Measurements from ENCODE around the gene KRT33B.

KRT33B gene

DNA sequence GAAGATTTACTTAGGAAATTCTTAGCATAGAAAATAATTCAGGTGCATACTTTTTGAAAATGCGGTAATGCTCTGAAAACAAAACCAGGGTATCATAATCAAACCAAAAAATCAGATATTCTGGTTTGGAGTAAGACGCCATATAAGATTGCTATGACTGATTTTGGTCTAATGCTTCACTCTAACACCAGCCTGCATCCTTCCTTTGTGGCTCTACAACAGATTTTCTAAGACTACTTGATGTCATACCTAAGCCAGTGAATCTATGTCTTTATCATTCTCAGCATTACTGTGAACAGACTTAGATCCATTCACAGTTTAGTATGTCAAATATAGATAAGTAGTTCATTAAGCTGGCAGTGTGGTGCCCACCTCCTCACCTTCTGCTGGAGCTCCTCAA is 590 bp downstream of the KRT33B start:
- H3K27ac ChIP-seq (ENCODE audit: low read depth, low read length), result no peak overlapping the region
- no peaks in the 10 kb centered on the region for H3K27me3 ChIP-seq (ENCODE audit: insufficient read depth, low read length, poor library complexity)
- H3K9ac ChIP-seq (ENCODE audit: low read length), result no peak overlapping the region
- H3K4me2 ChIP-seq (ENCODE audit: low read length), result no peak overlapping the region
- no peak overlapping the region for H4K8ac ChIP-seq (ENCODE audit: low read depth, low read length)
- H2BK15ac ChIP-seq (replicated peaks; ENCODE audit: low read depth), result no peak overlapping the region
- H3K18ac ChIP-seq (ENCODE audit: low read length), result no peak overlapping the region
- H2AK5ac ChIP-seq (ENCODE audit: low read length), result no peak overlapping the region
- no peak overlapping the region for H3K23ac ChIP-seq (ENCODE audit: low read length)
- whole genome bisulfite sequencing (ENCODE audit: extremely low coverage, insufficient coverage, low lambda C conversion rate), result no CpG with 5 or more reads among the region's 2 CpGs
- H3K79me1 ChIP-seq (ENCODE audit: low read length), result no peaks in the 10 kb centered on the region
- H3K79me2 ChIP-seq (ENCODE audit: control insufficient read depth, insufficient read depth, low read length), result no peaks in the 10 kb centered on the region
- no peak overlapping the region for H3K4me3 ChIP-seq (ENCODE audit: low read length)
- H2BK5ac ChIP-seq (ENCODE audit: low read length), result no peak overlapping the region
- no peak overlapping the region for H3K4ac ChIP-seq (ENCODE audit: low read depth, low read length)
- H4K5ac ChIP-seq (ENCODE audit: low read length), result no peak overlapping the region
- H2BK120ac ChIP-seq (ENCODE audit: low read depth, low read length), result no peak overlapping the region
- no peak for DNase-seq
- no peak overlapping the region for H3K56ac ChIP-seq (ENCODE audit: low read length)
- no peaks in the 10 kb centered on the region for H3K4me1 ChIP-seq (ENCODE audit: control insufficient read depth, low read depth, low read length)
- no peaks in the 10 kb centered on the region for H3K36me3 ChIP-seq (ENCODE audit: control insufficient read depth, insufficient read depth, low read length)

- Histone ChIP-seq H2BK120ac (ENCODE audit: low read depth, low read length) (no peak overlapping the region), H2BK15ac (replicated peaks; ENCODE audit: low read depth) (no peak overlapping the region), H3K4ac (ENCODE audit: low read depth, low read length) (no peak overlapping the region), H3K4me1 (ENCODE audit: control insufficient read depth, low read depth, low read length) (no peaks in the 10 kb centered on the region), H3K23ac (ENCODE audit: low read length) (no peak overlapping the region), H4K5ac (ENCODE audit: low read length) (no peak overlapping the region), H3K79me2 (ENCODE audit: control insufficient read depth, insufficient read depth, low read length) (no peaks in the 10 kb centered on the region), H3K4me2 (ENCODE audit: low read length) (no peak overlapping the region), H3K56ac (ENCODE audit: low read length) (no peak overlapping the region), H2AK5ac (ENCODE audit: low read length) (no peak overlapping the region), H3K79me1 (ENCODE audit: low read length) (no peaks in the 10 kb centered on the region), H3K36me3 (ENCODE audit: control insufficient read depth, insufficient read depth, low read length) (no peaks in the 10 kb centered on the region), H3K27me3 (ENCODE audit: insufficient read depth, low read length, poor library complexity) (no peaks in the 10 kb centered on the region), H2BK5ac (ENCODE audit: low read length) (no peak overlapping the region), H3K27ac (ENCODE audit: low read depth, low read length) (no peak overlapping the region), H3K4me3 (ENCODE audit: low read length) (no peak overlapping the region), H3K18ac (ENCODE audit: low read length) (no peak overlapping the region), H3K9ac (ENCODE audit: low read length) (no peak overlapping the region), H4K8ac (ENCODE audit: low read depth, low read length) (no peak overlapping the region)
- DNase-seq, result peak; percentile 60
- no CpG with 5 or more reads among the region's 10 CpGs for WGBS (ENCODE audit: extremely low coverage, insufficient coverage, low lambda C conversion rate)
These were observed 2.1 kb downstream of the KRT33B start for GRCh38 chr17:41367426-41368075.

DNA sequence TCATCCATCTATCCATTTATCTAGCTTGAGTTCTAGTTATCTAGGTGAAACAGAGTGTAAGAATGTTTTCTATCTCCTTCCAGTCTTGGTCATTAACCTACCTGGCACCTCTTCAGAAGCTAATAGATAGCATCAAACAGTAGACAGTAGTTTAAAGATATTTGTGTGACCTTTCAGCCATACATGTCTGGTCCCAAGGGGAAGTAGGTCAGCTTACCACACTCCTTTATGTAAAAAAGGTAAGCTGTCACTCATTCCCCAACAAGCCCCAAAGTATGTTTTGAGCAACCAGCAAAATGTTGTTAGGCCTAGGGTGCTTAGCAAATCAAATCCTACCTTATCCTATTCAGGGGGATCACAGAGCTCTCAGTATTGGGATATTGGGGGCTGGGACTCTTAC is 3.5 kb downstream of the KRT33B start:
- Histone ChIP-seq H2BK15ac (replicated peaks; ENCODE audit: low read depth) (no peak overlapping the region), H3K27me3 (ENCODE audit: insufficient read depth, low read length, poor library complexity) (no peaks in the 10 kb centered on the region), H3K56ac (ENCODE audit: low read length) (no peak overlapping the region)

GRCh38 chr17:41363881-41364280 is 5.7 kb downstream of the KRT33B start:
- Histone ChIP-seq H3K4ac (ENCODE audit: low read depth, low read length) (no peak overlapping the region), H2BK15ac (replicated peaks; ENCODE audit: low read depth) (no peak overlapping the region)
- WGBS (ENCODE audit: extremely low coverage, insufficient coverage, low lambda C conversion rate), result no CpG with 5 or more reads among the region's 2 CpGs

More for the DNA sequence above, 3.5 kb downstream of the KRT33B start:
- Histone ChIP-seq H3K4me3 (ENCODE audit: low read length) (no peak overlapping the region), H3K9ac (ENCODE audit: low read length) (no peak overlapping the region), H3K4ac (ENCODE audit: low read depth, low read length) (no peak overlapping the region), H3K36me3 (ENCODE audit: control insufficient read depth, insufficient read depth, low read length) (no peaks in the 10 kb centered on the region), H3K18ac (ENCODE audit: low read length) (no peak overlapping the region), H3K79me1 (ENCODE audit: low read length) (no peaks in the 10 kb centered on the region), H3K23ac (ENCODE audit: low read length) (no peak overlapping the region), H3K27ac (ENCODE audit: low read depth, low read length) (no peak overlapping the region), H3K4me2 (ENCODE audit: low read length) (no peak overlapping the region), H2BK5ac (ENCODE audit: low read length) (no peak overlapping the region), H2BK120ac (ENCODE audit: low read depth, low read length) (no peak overlapping the region), H2AK5ac (ENCODE audit: low read length) (no peak overlapping the region), H3K4me1 (ENCODE audit: control insufficient read depth, low read depth, low read length) (no peaks in the 10 kb centered on the region), H4K5ac (ENCODE audit: low read length) (no peak overlapping the region), H3K79me2 (ENCODE audit: control insufficient read depth, insufficient read depth, low read length) (no peaks in the 10 kb centered on the region), H4K8ac (ENCODE audit: low read depth, low read length) (no peak overlapping the region)
- DNase-seq, result no peak

GRCh38 chr17:41360296-41360995 is 9.2 kb downstream of the KRT33B start:
- Histone ChIP-seq H3K18ac (ENCODE audit: low read length) (no peak overlapping the region), H4K8ac (ENCODE audit: low read depth, low read length) (no peak overlapping the region), H3K4me3 (ENCODE audit: low read length) (no peak overlapping the region), H3K4me1 (ENCODE audit: control insufficient read depth, low read depth, low read length) (no peaks in the 10 kb centered on the region), H3K4me2 (ENCODE audit: low read length) (no peak overlapping the region), H3K27me3 (ENCODE audit: insufficient read depth, low read length, poor library complexity) (no peaks in the 10 kb centered on the region), H3K23ac (ENCODE audit: low read length) (no peak overlapping the region), H4K5ac (ENCODE audit: low read length) (no peak overlapping the region), H3K56ac (ENCODE audit: low read length) (no peak overlapping the region), H3K27ac (ENCODE audit: low read depth, low read length) (no peak overlapping the region), H2BK15ac (replicated peaks; ENCODE audit: low read depth) (no peak overlapping the region), H3K9ac (ENCODE audit: low read length) (no peak overlapping the region), H3K4ac (ENCODE audit: low read depth, low read length) (no peak overlapping the region), H2AK5ac (ENCODE audit: low read length) (no peak overlapping the region), H2BK5ac (ENCODE audit: low read length) (no peak overlapping the region), H2BK120ac (ENCODE audit: low read depth, low read length) (no peak overlapping the region), H3K79me2 (ENCODE audit: control insufficient read depth, insufficient read depth, low read length) (no peaks in the 10 kb centered on the region), H3K36me3 (ENCODE audit: control insufficient read depth, insufficient read depth, low read length) (no peaks in the 10 kb centered on the region), H3K79me1 (ENCODE audit: low read length) (no peaks in the 10 kb centered on the region)
- no CpG with 5 or more reads among the region's 5 CpGs for WGBS (ENCODE audit: extremely low coverage, insufficient coverage, low lambda C conversion rate)
- peak; percentile 58 for DNase-seq

More at GRCh38 chr17:41363881-41364280, 5.7 kb downstream of the KRT33B start:
- no peak overlapping the region for H3K4me3 ChIP-seq (ENCODE audit: low read length)
- H3K56ac ChIP-seq (ENCODE audit: low read length), result no peak overlapping the region
- no peaks in the 10 kb centered on the region for H3K4me1 ChIP-seq (ENCODE audit: control insufficient read depth, low read depth, low read length)
- H2BK5ac ChIP-seq (ENCODE audit: low read length), result no peak overlapping the region
- no peak overlapping the region for H3K9ac ChIP-seq (ENCODE audit: low read length)
- no peaks in the 10 kb centered on the region for H3K36me3 ChIP-seq (ENCODE audit: control insufficient read depth, insufficient read depth, low read length)
- H2BK120ac ChIP-seq (ENCODE audit: low read depth, low read length), result no peak overlapping the region
- no peaks in the 10 kb centered on the region for H3K79me2 ChIP-seq (ENCODE audit: control insufficient read depth, insufficient read depth, low read length)
- no peak overlapping the region for H4K5ac ChIP-seq (ENCODE audit: low read length)
- H3K79me1 ChIP-seq (ENCODE audit: low read length), result no peaks in the 10 kb centered on the region
- H3K27ac ChIP-seq (ENCODE audit: low read depth, low read length), result no peak overlapping the region
- DNase-seq, result no peak
- H3K18ac ChIP-seq (ENCODE audit: low read length), result no peak overlapping the region
- H3K27me3 ChIP-seq (ENCODE audit: insufficient read depth, low read length, poor library complexity), result no peaks in the 10 kb centered on the region
- H3K4me2 ChIP-seq (ENCODE audit: low read length), result no peak overlapping the region
- no peak overlapping the region for H4K8ac ChIP-seq (ENCODE audit: low read depth, low read length)
- H2AK5ac ChIP-seq (ENCODE audit: low read length), result no peak overlapping the region
- no peak overlapping the region for H3K23ac ChIP-seq (ENCODE audit: low read length)

DNA sequence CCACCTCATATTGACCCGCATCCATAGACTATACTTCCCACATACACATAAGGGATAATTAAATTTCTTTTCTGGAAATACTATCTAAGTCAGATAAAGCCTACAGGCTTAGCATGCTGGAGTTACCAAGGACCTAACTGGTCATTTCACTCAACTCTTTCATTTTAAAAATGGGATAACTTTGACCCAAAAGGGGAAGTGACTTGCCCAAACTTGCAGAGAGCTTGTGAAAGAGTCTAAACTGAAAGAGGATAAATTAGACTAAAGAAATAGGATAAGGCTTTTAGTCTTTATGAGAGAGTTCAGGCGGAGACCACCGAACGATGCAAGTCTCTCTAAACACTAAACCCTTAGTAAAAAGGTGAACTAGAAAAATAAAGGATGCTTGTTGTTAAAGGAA is 15.1 kb downstream of the KRT33B start:
- no peak for DNase-seq
- no peak overlapping the region for H2BK5ac ChIP-seq (ENCODE audit: low read length)
- no peak overlapping the region for H3K9ac ChIP-seq (ENCODE audit: low read length)

More for the DNA sequence above, 15.1 kb downstream of the KRT33B start:
- no peaks in the 10 kb centered on the region for H3K27me3 ChIP-seq (ENCODE audit: insufficient read depth, low read length, poor library complexity)
- no peaks in the 10 kb centered on the region for H3K79me1 ChIP-seq (ENCODE audit: low read length)
- no peaks in the 10 kb centered on the region for H3K4me1 ChIP-seq (ENCODE audit: control insufficient read depth, low read depth, low read length)
- no peaks in the 10 kb centered on the region for H3K36me3 ChIP-seq (ENCODE audit: control insufficient read depth, insufficient read depth, low read length)
- H2AK5ac ChIP-seq (ENCODE audit: low read length), result no peak overlapping the region
- no peaks in the 10 kb centered on the region for H3K79me2 ChIP-seq (ENCODE audit: control insufficient read depth, insufficient read depth, low read length)
- H3K27ac ChIP-seq (ENCODE audit: low read depth, low read length), result no peak overlapping the region
- H3K23ac ChIP-seq (ENCODE audit: low read length), result no peak overlapping the region
- H4K5ac ChIP-seq (ENCODE audit: low read length), result no peak overlapping the region
- no peak overlapping the region for H3K56ac ChIP-seq (ENCODE audit: low read length)
- H3K4me2 ChIP-seq (ENCODE audit: low read length), result no peak overlapping the region
- H2BK15ac ChIP-seq (replicated peaks; ENCODE audit: low read depth), result no peak overlapping the region
- H3K18ac ChIP-seq (ENCODE audit: low read length), result no peak overlapping the region
- H4K8ac ChIP-seq (ENCODE audit: low read depth, low read length), result no peak overlapping the region
- no peak overlapping the region for H2BK120ac ChIP-seq (ENCODE audit: low read depth, low read length)
- H3K4me3 ChIP-seq (ENCODE audit: low read length), result no peak overlapping the region
- no CpG with 5 or more reads among the region's 4 CpGs for WGBS (ENCODE audit: extremely low coverage, insufficient coverage, low lambda C conversion rate)
- H3K4ac ChIP-seq (ENCODE audit: low read depth, low read length), result no peak overlapping the region
